ENCODE results near the gene NCAPD3.

NCAPD3 gene

DNA sequence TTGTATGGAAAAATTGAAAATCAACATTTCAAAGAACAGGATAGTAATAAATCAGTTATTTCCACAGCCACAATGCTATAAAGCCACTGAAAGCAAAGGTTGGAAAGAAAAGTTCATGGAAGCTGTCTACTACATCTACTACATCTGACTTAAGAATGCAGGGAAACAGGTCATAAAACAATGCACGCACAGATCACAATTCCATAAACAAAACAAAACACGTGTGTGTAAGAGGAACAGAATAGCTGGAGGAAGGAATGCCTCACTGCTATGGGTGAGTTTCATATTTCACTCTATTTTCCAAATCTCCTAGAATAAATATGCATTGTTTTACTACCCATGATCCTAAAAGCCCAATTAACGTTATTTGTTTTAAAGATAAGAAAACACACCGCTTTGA is 66.3 kb downstream of the NCAPD3 start:
- DNase-seq, result no peak

DNA sequence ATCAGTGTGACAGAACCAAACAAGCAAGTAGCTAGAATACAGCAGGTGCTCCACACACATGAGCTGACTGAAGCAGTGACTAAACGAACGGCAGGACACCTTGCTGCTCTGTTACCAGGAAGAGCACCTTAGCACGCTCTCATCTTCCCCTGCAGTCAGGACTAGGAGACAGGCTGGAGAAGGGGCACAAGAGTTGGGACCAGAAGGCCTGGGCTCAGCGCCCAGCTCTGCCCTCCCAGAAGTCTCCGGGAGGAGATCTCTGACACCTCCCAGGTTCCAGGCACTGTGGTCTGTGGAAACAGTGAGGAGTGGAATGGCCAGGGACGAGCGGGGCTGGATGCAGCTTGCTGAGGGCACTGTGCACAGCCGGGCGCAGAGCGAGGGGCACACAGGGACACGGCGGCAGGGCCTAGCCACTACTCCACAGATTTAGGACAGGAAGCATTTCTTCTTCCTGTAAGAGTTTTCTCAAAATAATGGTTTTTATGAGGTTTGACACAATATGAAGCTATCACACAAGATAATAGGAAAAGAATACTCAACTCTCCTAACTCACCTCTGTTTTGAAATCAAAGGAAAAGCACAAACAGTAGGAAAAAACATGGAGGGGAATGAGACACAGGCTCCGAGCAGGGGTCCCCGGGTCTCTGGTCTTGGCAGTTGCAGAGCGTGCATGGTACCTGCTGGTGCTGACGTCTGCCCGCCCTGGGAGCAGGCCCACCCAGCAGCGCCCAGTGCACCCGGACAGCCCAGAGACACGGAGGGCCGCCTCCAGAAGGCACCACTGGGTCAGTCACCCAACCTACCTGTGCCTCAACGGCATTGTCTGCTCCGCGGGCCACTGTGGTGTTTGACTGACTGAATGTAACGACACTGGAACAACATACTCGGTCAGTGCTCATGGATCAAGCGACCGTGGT is 67.6 kb downstream of the NCAPD3 start:
- no peak for DNase-seq

DNA sequence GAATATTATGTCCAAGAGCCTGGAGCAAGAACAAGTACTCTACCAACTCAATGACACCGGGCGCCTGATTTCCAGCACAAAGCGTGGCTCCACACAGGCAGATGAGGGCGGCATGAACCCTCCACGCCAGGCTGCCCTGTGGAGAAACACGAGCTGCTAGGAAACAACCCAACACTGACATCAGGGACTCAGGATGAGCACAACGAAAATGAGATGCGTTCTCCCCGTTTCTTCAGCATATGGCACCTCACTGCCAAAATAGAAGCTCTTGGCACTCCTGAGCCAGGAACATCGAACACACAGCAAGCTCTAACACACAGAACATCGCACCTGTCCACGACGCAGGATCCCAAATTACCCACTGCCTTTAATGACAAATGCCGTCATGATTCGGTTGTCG is 68.3 kb downstream of the NCAPD3 start:
- DNase-seq, result no peak

DNA sequence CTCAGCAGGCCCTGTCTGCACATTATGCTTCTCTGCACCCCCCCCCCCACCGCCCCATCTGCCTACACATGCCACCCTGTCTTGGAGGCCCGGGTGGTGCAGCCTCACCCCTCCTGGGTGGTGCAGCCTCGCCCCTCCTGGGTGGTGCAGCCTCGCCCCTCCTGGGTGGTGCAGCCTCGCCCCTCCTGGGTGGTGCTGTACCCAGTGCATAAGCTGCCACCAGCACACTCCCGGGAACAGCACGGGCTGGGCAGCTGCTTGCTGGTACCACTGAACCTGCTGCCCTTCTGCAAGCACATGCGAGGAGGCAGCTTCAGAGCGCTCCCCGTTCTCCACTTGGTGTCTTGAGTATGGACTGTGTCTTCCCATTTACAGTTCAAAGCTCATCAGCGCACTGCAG is 69.3 kb downstream of the NCAPD3 start:
- DNase-seq, result no peak

DNA sequence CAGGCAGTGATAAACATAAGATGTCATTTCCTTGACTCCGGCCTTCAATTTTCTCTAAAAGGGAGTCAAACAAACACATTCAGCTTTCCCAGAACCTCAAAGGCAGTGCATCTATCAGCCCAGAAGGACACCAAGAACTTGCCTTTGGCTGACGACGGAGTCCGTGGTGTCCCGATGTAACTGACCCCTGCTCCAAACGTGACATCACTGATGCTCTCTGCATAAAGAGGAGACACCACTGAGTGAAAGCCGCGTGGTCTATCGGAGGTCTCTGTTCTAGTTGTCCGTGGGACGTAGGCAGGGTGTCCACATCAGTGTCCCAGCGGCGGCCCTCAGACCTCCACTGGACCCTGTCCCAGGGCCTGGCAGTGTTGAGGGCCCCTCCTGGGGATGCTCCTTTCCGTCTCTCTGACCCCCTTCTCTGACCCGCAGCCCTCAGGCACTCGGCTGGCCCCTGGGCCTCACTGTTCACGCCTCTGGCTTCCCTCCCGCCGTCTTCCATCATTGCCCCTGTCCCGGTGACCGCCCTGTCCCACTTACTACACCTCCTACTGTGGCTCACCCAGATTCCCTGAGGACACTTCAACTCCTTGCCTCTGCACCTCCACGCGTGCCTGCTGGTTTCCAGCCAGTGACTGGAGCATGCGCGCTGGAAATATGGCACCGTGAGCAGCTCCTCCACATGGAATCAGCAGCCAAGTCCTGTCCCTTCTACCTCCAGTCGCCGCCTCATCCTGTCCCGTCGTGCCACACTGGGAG is 70.4 kb downstream of the NCAPD3 start:
- DNase-seq, result no peak

DNA sequence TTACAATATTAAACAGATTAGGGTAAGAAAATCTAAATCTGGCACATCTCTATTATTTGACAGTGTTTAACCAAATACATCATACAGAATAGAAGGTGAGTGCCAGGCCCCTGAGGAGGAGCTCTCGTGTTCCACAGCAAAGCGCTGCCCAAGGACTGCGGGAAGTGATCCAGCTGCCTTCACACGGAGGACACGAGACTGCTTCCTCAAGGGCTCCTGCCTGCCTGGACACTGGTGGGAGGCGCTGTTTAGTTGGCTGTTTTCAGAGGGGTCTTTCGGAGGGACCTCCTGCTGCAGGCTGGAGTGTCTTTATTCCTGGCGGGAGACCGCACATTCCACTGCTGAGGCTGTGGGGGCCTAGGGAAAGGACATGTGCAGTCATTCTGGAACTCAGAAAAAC is 71.1 kb downstream of the NCAPD3 start:
- DNase-seq, result no peak

DNA sequence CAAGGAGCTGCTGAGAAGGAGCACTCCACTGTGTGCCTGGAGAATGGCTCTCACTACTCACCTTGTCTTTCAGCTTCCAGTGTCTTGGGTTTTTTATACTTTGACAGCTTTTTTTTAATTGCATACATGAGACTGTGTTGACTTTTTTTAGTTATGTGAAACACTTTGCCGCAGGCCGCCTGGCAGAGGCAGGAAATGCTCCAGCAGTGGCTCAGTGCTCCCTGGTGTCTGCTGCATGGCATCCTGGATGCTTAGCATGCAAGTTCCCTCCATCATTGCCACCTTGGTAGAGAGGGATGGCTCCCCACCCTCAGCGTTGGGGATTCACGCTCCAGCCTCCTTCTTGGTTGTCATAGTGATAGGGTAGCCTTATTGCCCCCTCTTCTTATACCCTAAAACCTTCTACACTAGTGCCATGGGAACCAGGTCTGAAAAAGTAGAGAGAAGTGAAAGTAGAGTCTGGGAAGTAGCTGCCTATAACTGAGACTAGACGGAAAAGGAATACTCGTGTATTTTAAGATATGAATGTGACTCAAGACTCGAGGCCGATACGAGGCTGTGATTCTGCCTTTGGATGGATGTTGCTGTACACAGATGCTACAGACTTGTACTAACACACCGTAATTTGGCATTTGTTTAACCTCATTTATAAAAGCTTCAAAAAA is 72.6 kb downstream of the NCAPD3 start:
- DNase-seq, result no peak

DNA sequence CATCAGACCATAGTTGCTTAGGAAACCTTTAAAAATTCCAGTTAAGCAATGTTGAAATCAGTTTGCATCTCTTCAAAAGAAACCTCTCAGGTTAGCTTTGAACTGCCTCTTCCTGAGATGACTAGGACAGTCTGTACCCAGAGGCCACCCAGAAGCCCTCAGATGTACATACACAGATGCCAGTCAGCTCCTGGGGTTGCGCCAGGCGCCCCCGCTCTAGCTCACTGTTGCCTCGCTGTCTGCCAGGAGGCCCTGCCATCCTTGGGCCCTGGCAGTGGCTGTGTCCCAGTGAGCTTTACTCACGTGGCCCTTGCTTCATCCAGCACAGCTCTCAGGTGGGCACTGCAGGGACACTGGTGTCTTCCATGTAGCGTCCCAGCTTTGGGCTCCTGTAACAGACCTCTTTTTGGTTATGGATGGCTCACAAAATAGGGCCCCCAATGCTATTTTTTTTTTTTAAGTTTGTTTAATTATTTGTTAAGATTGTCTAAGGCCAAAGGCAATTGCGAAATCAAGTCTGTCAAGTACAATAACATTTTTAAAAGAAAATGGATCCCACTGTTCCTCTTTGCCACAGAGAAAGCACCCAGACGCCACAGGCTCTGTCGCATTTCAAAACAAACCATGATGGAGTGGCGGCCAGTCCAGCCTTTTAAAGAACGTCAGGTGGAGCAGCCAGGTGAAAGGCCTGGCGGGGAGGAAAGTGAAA is 73.4 kb downstream of the NCAPD3 start:
- no peak for DNase-seq

DNA sequence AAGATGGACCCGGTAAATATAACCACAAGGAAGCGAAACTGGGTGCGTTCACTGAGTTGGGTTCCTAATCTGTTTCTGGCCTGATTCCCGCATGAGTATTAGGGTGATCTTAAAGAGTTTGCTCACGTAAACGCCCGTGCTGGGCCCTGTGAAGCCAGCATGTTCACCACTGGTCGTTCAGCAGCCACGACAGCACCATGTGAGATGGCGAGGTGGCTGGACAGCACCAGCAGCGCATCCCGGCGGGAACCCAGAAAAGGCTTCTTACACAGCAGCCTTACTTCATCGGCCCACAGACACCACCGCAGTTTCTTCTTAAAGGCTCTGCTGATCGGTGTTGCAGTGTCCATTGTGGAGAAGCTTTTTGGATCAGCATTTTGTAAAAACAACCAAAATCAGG is 74.4 kb downstream of the NCAPD3 start:
- no peak for DNase-seq

DNA sequence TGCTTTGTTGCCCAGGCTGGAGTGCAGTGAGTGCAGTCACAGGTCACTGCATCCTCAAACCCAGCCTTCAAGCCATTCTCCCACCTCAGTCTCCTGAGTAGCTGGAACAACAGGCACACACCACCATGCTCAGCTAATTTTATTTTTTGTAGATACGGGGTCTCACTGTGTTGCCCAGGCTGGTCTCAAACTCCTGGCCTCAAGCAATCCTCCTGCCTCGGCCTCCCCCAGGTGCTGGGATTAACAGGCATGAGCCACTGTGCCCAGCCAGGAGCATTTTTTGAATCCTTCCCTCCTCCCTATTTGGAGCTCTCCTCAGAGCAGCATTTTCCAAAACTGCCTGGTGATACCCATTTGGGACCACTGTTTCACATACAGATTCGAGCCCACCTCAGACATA is 77.2 kb downstream of the NCAPD3 start:
- no peak for DNase-seq

DNA sequence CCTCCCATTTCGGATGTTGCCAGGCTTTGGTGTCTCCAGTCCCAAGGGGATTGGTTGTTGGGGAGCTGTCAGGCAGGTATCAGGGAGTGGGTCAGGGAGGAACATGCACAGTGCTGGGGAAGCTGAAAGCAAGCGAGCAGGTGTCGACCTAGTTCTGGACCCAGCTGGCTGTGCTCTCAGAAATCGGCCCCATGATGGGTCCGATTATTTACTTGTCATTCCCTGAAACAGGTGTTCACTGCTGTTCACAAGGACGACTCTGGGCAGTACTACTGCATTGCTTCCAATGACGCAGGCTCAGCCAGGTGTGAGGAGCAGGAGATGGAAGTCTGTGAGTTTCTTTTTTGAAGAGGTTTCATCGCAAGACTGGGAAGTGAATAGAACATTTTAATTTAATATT is 78.1 kb downstream of the NCAPD3 start:
- no peak for DNase-seq

DNA sequence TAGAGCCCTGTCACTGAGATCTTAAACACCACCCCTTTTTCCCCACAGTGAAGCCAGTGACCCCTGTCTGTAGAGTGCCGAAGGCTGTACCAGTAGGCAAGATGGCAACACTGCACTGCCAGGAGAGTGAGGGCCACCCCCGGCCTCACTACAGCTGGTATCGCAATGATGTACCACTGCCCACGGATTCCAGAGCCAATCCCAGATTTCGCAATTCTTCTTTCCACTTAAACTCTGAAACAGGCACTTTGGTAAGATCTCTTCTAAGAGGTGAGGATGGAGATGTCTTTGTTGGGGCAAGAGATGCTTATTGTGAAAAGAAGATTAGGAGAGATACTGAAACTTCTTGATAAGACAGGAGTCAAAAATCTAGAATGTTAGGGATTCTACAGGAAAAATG is 79.0 kb downstream of the NCAPD3 start:
- no peak for DNase-seq

DNA sequence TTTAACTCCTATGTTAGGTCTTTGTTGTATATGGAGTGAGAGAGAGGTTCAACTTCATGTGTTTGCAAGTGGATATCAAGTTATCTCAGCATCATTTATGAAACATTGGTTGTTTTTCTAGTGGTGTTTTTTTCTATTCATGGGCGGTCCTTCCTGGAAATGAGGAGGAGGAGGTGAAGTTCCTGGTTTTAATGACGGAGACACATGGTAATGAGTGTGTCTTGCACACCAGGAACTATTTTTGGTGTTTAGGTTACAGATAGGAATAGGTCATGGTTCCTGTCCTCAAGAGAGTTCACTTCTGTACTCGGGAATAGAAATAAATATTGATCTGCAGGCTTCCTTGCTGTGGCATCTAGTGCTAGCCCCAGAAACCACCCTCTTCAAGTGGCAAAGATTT is 80.0 kb downstream of the NCAPD3 start:
- no peak for DNase-seq

DNA sequence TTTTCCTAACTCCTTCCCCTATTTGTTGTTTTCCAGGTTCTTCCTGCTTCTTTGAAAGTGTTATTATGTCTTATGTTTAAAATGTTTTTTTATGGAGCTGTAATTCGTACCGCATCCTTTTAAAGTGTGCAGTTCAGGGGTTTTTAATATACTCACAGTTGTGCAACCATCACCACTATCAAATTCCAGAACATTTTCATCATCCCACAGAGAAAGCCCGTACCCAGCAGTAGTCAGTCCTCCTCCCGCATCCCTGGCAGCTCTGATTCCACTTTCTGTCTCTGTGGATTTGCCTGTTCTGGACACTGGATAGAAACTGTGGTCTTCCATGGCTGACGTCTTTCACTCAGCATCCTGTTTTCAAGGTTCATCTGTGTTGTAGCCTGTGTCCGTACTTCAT is 81.2 kb downstream of the NCAPD3 start:
- DNase-seq, result no peak

DNA sequence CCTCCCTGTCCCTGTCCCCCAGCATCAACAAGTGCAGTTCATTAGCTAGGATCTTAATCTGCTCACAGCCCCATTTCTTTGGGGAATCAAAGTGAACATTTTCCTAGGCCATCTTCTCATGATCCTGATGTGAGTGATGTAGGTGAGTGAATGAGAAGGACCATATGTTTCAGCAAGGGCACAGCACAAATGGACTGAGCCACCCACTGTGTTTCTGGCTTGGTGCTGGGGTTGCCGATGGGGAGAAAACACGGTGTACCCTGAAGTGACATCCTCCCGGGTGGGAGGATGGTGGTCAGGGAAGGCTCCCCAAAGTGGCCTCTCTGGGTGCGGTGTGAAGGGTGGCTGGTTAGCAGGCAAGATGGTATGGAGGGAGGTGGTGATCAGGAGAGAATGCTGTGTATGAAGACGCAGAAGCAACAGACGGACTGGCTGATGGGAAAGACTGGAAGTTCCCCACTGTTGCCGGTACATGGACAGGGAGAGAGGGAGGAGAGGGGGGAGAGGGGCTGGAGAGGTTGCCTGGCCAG is 82.7 kb downstream of the NCAPD3 start:
- DNase-seq, result no peak

DNA sequence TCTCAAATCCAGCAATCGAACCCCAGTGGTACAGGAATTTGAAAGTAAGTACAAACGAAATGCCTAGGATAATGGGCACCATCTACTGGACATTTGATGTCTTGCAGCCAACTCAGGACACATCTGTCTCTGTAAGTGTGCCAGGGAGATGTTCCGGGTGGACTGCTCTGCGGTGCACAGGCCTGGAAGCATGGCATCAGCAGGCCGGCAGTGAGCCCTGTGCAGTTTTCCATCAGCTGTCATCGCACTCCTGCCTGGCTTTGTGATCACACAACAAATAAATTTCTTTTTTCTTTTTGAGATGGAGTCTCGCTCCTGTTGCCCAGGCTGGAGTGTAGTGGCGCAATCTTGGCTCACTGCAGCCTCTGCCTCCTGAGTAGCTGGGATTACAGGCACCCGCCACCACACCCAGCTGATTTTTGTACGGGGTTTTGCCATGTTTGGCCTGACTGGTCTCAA is 83.9 kb downstream of the NCAPD3 start:
- DNase-seq, result peak; percentile 58 to 92

DNA sequence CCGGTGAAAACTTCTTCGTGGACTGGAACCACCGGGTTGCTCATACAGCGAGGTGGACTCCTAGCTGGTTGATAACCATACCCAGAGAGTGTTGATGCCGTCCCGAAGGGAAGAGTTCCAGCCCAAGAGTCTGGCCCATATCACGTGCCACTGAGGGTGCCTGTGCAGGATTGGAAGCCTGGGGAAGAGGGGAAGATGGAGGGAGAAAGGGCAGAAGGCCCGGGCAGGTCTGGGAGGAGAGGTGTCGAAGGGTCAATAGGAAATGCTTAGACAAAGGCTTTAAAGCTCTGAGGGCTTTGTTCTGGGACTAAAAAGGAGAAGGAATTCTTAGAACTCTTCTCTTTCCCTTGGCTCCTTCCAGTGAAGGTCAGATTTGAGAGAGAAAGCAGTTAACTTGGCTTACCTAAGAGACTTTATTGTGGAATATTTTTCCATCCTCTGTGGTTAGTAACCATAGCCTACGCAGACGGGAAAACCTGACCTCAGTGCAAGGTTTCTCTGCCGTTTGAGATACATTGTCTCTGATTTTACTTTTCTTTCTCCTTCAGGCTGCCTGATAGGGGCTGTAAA is 84.4 kb downstream of the NCAPD3 start:
- no peak for DNase-seq

DNA sequence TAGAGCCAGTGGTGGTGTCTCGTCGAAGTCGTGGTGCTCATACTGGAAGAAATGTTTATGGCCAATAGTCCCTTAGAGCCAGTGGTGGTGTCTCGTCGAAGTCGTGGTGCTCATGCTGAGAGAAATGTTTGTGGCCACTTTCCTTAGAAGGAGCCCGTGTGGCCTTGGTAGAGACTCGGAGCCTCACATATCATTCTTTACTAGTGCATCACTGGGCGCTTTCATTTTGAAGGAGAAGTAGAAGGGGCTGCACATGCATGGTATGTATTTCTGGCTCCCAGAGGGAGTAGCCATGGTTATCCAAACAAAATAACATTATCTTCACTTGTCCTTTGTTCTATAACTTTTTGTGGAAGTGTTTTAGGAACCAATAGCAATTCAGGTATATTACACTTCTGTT is 85.4 kb downstream of the NCAPD3 start:
- DNase-seq, result no peak

DNA sequence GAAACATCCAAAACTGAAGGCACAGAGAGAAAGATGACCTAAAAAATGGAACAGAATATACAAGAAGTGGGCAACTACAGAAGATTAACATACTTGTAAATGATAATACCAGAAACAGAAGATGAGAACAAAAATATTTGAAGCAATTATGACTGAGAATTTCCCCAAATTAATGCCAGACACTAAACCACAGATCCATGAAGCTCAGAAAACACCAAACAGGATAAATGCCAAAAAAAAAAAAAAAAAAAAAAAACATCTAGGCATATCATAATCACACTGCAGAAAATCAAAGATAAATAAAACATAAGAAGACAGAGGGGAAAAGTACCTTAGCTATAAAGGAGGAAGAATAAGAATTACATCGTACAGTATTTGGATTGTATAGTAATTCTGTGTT is 89.6 kb downstream of the NCAPD3 start:
- no peak for DNase-seq

DNA sequence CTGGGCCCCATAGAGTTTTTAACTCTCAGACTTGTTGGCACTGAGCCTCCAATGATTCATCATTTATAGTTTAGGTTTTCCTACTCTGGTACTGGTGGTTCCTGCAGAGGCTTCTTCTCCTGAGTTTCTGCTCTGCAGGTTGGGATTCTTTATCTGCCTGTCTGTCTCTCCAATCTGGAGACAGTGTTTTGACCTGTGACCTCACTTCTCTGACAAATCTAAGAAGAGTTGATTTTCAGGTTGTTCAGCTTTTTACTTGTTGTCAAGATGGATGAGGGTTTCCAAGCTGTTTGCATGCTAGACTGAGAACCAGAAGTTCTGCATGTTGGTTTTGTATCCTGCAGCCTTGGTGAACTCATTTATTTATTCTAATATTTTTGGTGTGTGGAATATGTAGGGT is 91.0 kb downstream of the NCAPD3 start:
- DNase-seq, result no peak

DNA sequence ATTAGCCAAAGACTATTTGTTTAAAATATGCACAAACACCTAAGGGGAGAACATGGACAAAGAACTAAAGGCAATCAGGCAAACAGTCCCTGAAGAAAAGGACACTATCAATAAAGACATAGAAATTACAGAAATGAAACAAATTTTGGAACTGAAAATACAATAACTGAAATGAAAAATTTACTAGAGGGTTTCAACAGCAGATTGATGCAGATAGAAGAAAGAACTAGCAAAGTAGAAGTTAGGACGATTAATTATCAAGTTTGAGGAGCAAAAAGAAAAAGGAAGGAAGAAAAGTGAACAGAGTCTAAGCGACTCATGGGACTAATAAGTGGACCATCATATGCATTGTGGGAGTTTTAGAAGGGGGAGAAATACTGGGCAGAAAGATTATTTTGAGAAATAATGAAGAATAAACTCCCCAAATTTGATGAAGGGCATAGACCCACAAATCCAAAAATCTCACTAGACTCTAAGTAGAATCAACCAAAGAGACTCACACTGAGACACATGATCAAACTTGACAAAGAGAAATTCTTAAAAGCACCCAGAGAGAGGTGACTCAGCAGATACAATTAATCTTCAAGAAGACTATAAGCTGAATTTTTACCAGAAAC is 92.0 kb downstream of the NCAPD3 start:
- DNase-seq, result no peak
